GM10266 (cell line): Measurements from ENCODE around the gene SORCS2.

ENCODE experiments used
- DNase-seq: peaks from one replicate; pipeline ENCODE4 v3.0.0; 2012; ENCODE audit errors: extremely low spot score
- TF ChIP-seq, protein P1 (sequence below): IDR thresholded peaks from 2 replicates; pipeline ENCODE4 v1.5.1; 2012; ENCODE audit warnings: mild to moderate bottlenecking, low read depth; ENCODE audit not compliant: control insufficient read depth, insufficient read depth; ENCODE audit errors: missing control alignments

SORCS2 gene

DNA sequence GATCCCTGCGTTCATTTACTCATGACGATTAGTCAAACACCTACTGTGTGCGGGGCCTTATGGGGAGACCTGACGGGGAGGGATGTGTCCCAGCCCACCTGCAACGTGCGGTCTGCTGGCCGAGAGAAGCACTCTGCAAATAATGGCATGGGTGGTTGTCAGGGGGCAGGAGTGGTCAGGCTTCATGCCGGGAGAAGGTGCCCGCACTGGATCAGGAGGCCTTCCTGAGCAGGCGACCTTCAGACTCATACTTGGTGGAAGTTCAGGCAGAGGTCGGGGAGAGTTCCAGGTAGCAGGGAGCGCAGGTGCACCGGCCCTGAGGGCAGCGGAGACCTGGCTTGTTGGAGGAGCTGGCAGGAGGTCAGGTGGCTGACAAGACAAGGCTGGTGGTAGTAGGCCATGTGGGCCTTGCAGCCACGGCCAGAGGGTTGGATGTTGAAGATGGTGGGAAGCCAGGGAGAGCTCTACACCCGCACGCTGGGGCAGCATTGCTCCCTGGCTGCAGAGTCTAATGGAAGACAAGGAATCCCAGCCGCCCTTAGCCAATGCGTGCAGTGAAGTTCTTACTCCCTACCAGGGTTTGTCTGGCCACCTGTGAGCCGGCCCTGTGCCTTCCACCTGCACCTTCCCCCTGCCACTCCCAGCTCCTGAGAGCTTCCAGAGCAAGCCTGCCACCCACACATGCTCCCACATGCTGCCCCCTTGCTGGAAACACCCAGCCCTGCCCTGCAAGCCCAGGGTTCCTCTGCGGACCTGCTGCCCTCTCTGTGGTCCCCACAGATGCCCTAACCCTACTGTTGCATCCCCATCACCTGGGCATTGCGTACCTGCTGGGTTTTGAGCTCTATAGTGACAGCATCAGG is 145.1 kb downstream of the SORCS2 start:
- TF ChIP-seq, protein P1, sequence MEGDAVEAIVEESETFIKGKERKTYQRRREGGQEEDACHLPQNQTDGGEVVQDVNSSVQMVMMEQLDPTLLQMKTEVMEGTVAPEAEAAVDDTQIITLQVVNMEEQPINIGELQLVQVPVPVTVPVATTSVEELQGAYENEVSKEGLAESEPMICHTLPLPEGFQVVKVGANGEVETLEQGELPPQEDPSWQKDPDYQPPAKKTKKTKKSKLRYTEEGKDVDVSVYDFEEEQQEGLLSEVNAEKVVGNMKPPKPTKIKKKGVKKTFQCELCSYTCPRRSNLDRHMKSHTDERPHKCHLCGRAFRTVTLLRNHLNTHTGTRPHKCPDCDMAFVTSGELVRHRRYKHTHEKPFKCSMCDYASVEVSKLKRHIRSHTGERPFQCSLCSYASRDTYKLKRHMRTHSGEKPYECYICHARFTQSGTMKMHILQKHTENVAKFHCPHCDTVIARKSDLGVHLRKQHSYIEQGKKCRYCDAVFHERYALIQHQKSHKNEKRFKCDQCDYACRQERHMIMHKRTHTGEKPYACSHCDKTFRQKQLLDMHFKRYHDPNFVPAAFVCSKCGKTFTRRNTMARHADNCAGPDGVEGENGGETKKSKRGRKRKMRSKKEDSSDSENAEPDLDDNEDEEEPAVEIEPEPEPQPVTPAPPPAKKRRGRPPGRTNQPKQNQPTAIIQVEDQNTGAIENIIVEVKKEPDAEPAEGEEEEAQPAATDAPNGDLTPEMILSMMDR: no peak
- DNase-seq: no peak

DNA sequence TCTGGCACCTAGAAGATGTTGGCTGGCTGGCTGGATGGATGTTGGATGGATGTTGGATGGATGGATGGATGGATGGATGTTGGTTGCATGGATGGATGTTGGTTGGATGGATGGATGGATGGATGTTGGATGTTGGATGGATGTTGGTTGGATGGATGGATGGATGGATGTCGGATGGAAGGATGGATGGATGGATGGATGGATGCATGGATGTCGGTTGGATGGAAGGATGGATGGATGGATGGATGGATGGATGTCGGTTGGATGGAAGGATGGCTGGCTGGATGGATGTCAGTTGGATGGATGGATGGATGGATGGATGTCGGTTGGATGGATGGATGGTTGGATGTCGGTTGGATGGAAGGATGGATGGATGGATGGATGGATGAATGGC is 145.7 kb downstream of the SORCS2 start:
- TF ChIP-seq, protein P1: no peak
- DNase-seq: no peak

DNA sequence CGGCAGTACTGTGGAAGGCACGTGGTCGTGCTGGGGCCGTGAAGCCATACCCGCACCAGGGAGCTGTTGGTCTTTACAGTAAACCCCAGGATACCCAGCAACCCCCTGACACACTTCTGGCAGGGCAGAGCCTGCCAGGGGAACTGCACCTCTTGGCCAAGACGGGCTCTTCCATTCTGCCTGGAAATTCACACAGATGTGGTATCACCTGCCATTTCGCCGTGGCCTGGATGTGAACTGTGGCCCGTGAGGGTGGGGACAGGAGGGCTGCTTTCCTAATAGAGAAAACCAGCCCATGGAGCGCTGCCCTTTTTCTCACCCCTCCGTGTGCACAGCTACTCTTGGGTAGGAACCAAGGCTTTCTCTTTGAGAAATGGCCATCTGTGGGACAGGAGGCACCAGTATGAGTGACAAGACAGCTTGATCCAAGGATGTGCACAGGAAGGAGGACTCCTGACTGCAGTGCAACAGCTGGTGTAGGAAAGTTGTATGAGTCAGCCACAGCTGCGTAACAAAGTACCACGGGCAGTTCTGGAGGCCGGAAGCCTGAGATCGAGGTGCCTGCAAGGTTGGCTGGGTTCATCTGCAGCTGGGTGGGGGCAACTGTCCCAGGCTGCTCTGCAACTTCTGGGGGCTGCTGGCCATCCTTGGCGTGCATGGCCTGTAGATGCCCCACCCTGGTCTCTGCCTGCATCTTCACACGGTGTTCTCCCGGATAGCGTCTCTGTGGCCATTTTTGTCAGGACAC is 146.7 kb downstream of the SORCS2 start:
- TF ChIP-seq, protein P1: no peak
- DNase-seq: no peak

DNA sequence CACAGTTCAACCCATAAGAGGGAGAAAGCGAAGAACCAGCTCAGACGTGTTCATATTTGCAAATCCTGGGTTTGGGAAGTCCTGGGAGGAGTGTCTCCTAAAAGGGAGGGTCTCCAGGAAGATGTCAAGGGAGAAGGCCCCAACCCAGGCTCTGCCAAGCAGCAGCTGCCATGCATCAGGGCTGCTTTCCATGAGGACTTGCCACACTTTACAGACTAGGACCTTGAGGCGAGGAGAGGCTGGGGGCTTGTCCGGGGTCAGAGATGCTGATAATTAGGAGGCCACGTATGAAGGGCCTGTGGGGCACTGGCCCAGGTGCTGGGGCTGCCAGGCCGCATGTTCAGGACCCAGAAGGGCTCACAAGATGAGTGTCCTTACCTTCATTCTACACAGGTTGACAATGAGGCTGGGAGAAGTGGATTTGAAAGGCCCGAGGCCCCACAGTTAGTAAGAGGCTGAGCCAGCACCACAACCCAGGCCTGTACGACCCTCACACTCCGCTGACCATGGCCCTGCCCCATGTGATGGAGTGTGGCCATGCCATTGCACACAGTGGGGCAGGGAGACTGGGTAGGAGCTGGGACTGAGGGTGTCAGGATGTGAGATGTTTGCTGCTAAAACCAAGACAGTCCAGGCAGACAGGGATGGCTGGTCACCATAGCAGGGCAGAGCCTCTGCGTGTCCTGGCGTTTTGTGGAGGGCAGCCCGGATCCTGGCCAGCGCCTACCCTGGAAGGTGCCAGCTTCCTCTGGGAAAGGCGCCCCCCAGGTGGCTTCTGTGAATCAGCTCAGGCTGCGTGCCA is 147.6 kb downstream of the SORCS2 start:
- TF ChIP-seq, protein P1: no peak
- DNase-seq: no peak

DNA sequence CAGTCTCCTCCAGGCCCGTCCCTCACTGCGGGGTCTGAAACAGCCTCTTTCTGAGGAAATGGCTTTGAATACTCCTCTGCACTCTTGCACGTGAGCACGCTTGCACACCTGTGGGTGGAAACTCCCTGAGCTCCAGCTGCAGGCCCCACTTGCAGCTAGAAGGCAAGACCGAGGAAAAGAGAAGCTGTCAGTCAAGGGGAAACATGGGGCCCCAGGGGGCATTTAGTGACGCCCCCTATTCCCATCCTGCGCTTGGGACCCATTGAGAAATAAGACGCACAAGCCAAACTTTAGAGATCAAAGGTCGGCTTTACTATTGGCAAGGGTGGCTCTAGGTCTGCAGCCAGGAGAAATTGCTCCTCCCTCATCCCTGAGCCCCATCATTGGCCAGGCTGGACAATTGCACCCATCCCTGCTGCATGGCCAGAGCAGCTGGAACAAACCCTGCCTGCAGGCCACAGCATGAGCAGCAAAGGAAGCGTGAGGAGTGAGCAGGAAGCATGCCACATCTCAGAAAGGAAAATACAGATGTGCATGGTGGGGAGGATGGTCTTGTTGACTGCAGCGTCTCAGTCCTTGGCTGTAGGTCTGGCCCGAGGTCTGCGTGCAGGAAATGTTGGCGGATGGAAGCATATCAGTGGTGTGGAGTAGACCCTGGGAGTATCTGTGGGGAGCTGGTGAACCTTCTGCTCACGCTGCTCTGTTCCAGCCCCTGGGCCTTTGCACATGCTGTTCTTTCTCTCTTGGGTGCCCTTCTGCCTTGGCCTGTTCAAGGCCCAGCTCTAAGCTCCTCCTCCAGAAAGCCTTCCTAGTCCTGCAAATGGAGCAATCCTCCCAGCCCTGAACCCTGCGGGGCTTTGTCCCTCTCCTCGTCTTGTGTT is 148.5 kb downstream of the SORCS2 start:
- DNase-seq: no peak
- TF ChIP-seq, protein P1: no peak

DNA sequence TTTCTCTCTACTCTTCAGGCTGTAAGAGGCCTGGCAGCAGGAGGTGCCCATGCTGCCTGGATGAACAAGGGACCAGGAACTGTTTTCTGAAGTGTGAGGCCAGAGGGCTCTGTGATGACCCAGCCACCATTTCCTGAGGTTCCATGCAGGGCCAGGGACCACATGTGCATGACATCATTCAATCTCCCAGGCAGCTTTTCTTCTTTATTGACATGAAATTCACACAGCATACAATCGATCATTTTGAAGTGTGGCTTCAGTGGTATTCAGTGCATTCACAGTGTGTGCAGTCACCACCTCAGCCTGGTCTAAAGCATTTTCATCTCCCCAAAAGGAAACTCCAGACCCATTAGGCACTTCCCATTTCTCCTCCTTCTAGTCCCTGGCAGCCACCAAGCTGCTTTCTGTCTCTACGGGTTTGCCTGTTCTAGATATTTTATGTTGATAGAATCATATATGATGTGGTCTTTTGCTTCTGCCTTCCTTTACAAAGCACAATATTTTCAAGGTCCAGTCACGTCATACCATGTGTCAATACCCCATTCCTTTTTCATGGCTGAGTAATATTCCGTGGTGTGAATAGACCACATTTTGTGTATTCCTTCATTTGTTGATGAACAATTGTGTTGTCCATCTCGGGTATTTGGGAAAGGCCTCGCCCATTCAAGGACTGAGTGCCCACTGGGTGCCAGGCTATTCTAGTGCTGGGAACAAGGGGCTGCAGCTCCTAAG is 149.3 kb downstream of the SORCS2 start:
- no peak for DNase-seq
- TF ChIP-seq, protein P1: no peak
